Measurements from ENCODE around the gene SEC14L3. TPM values are rescaled to one million over a fixed set of nuclear protein-coding genes. Genes with fewer than 3 reads are reported as not detected.

Gene SEC14L3
- total RNA-seq, 1 experiment from 2014 or later: not detected

DNA sequence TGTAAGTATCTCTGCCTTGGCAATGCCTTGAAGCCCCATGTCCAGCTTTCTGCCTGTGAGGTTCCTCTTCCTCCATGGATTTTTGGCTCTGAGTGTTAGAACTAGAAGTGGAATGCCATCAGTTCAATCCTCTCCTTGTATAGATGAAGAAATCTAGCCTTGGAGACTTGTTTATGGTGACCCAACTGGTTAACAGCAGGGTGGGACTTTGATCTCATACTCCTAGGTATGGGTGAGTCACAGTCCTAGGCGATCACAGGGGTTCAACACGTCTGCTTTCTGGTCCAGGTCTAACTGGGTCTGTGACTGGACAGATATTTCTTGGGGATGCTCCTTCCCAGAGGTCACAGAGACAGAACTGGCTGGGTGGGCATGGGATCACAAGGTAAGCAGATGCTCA lies 55.4 kb downstream of the SEC14L3 start:
- peaks cover 31% of the 10 kb centered on the region for H3K4me1 Mint-ChIP-seq (ENCODE audit: low read depth, unreplicated experiment)
- intact Hi-C loops (cut with micrococcal nuclease; ENCODE audit: unreplicated experiment): no loop called here
- BruUV-seq (replicated peaks): no TSS peak
- TF ChIP-seq, protein P1, sequence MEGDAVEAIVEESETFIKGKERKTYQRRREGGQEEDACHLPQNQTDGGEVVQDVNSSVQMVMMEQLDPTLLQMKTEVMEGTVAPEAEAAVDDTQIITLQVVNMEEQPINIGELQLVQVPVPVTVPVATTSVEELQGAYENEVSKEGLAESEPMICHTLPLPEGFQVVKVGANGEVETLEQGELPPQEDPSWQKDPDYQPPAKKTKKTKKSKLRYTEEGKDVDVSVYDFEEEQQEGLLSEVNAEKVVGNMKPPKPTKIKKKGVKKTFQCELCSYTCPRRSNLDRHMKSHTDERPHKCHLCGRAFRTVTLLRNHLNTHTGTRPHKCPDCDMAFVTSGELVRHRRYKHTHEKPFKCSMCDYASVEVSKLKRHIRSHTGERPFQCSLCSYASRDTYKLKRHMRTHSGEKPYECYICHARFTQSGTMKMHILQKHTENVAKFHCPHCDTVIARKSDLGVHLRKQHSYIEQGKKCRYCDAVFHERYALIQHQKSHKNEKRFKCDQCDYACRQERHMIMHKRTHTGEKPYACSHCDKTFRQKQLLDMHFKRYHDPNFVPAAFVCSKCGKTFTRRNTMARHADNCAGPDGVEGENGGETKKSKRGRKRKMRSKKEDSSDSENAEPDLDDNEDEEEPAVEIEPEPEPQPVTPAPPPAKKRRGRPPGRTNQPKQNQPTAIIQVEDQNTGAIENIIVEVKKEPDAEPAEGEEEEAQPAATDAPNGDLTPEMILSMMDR (IDR thresholded peaks at IDR 0.05; ENCODE audit: unreplicated experiment): no peak
- peak overlapping the region; percentile 38 for H3K27ac Mint-ChIP-seq (ENCODE audit: unreplicated experiment)
- peaks cover 72% of the 10 kb centered on the region for H3K36me3 Mint-ChIP-seq (ENCODE audit: insufficient read depth, unreplicated experiment)
- CTCF ChIA-PET: no interaction called here
- H3K27me3 Mint-ChIP-seq (ENCODE audit: unreplicated experiment): no peaks in the 10 kb centered on the region
- no peak overlapping the region for H3K4me3 Mint-ChIP-seq (ENCODE audit: low read depth, unreplicated experiment)
- H3K9me3 Mint-ChIP-seq (ENCODE audit: low read depth, unreplicated experiment): no peaks in the 10 kb centered on the region
- DNase-seq: peak; percentile 22

DNA sequence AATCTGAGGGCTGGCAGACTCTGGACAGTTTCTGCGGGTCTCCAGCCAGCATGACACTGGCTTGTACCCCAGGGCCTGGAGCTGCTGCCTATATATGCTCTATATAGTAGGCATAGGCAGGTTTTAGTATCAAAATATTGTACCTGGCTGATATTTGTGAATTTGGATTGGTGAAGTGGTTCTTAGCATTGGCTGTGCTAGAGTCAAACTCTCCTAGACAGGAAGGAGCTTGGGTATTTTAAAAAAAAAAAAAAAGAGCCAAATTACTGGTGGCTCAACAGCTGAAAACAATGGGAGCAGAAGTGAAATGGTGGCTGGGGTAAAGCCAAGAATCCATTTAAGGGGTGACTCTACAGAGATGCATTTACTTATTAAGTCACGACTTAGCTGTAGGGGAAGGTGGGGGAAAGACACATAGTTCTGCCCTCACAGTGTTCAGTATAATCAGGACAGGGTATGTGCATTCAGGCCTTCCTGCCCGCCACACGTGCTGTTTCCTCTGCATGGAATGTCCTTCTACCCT lies 57.2 kb downstream of the SEC14L3 start:
- CTCF ChIA-PET: interaction anchor here (0.7 kb wide), 1 partner anchor 36 kb away, joined by 3 read pairs; no protein-coding TSS in a partner anchor
- Mint-ChIP-seq H3K4me3 (ENCODE audit: low read depth, unreplicated experiment) (no peak overlapping the region), H3K4me1 (ENCODE audit: low read depth, unreplicated experiment) (peaks cover 19% of the 10 kb centered on the region), H3K36me3 (ENCODE audit: insufficient read depth, unreplicated experiment) (peaks cover 76% of the 10 kb centered on the region), H3K9me3 (ENCODE audit: low read depth, unreplicated experiment) (no peaks in the 10 kb centered on the region), H3K27me3 (ENCODE audit: unreplicated experiment) (no peaks in the 10 kb centered on the region), H3K27ac (ENCODE audit: unreplicated experiment) (peak overlapping the region; percentile 27)
- BruUV-seq (replicated peaks): no TSS peak
- no peak for DNase-seq
- intact Hi-C loops (cut with micrococcal nuclease; ENCODE audit: unreplicated experiment): no loop called here
- TF ChIP-seq, protein P1 (IDR thresholded peaks at IDR 0.05; ENCODE audit: unreplicated experiment): no peak

DNA sequence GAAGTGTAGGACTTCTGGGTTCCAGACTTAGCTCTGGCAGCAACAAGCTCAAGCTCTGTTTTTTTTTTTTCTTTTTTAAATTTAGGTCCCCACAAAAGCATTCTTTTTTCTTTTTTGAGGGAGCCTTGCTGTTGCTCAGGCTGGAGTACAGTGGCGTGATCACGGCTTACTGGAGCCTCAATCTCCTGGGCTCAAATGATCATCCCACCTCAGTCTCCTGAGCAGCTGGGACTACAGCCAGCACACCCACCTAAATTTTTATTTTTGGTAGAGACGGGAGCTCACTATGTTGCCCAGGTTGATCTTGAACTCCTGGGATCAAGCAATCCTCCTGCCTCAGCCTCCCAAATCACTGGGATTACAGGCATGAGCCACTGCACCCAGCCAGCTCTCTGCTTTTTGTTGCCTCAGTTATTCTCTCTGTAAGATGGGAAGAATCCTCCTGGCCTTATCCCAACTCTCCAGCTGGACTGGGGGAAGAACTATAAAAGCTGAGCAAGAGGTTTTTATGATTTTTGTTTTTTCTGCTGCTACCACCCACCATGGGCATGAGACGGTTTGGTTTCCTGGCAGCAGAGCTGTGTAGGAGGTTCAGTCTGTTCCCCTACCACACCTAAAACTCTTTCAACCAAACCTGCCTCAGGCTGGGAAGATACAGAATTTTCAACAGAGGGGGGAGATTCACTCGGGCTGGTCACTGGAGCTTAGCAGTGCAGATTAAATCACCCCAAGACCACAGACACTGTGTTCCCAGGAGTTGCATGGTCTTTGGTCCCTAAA lies 57.9 kb downstream of the SEC14L3 start:
- BruUV-seq (replicated peaks): no TSS peak
- peaks cover 19% of the 10 kb centered on the region for H3K4me1 Mint-ChIP-seq (ENCODE audit: low read depth, unreplicated experiment)
- H3K9me3 Mint-ChIP-seq (ENCODE audit: low read depth, unreplicated experiment): no peaks in the 10 kb centered on the region
- intact Hi-C loops (cut with micrococcal nuclease; ENCODE audit: unreplicated experiment): no loop called here
- no peak overlapping the region for H3K27ac Mint-ChIP-seq (ENCODE audit: unreplicated experiment)
- TF ChIP-seq, protein P1 (IDR thresholded peaks at IDR 0.05; ENCODE audit: unreplicated experiment): no peak
- peaks cover 78% of the 10 kb centered on the region for H3K36me3 Mint-ChIP-seq (ENCODE audit: insufficient read depth, unreplicated experiment)
- no peak overlapping the region for H3K4me3 Mint-ChIP-seq (ENCODE audit: low read depth, unreplicated experiment)
- H3K27me3 Mint-ChIP-seq (ENCODE audit: unreplicated experiment): no peaks in the 10 kb centered on the region
- CTCF ChIA-PET: no interaction called here
- DNase-seq: no peak

DNA sequence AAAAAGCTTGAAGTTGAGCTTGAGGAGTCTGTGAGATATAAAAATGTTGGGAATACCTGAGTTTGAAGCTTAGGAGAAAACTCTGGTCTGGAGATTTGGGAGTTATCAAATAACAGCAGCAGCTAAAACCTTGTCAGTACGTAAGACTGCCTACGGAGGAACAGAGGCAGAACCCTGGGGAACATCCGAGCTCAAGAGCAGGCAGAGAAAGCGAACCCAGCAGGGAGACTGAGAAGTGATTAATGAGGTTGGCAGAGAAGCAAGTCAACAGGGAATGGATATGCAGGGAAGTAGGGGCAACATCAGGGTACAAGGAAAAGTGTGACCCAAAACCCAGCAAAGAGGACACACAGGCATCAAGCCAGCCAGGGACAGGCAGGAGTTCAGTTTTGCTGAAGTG lies 58.8 kb downstream of the SEC14L3 start:
- H3K9me3 Mint-ChIP-seq (ENCODE audit: low read depth, unreplicated experiment): no peaks in the 10 kb centered on the region
- no peak overlapping the region for H3K27ac Mint-ChIP-seq (ENCODE audit: unreplicated experiment)
- peaks cover 80% of the 10 kb centered on the region for H3K36me3 Mint-ChIP-seq (ENCODE audit: insufficient read depth, unreplicated experiment)
- CTCF ChIA-PET: interaction anchor here (0.6 to 0.7 kb wide), 2 partner anchors 247 to 923 kb away, joined by 3 to 4 read pairs; no protein-coding TSS in a partner anchor
- intact Hi-C loops (cut with micrococcal nuclease; ENCODE audit: unreplicated experiment): no loop called here
- H3K4me3 Mint-ChIP-seq (ENCODE audit: low read depth, unreplicated experiment): no peak overlapping the region
- no peaks in the 10 kb centered on the region for H3K27me3 Mint-ChIP-seq (ENCODE audit: unreplicated experiment)
- TF ChIP-seq, protein P1 (IDR thresholded peaks at IDR 0.05; ENCODE audit: unreplicated experiment): no peak
- DNase-seq: no peak
- BruUV-seq (replicated peaks): no TSS peak
- peaks cover 19% of the 10 kb centered on the region for H3K4me1 Mint-ChIP-seq (ENCODE audit: low read depth, unreplicated experiment)
